Chondrocyte (in vitro differentiated cells): ENCODE measurements around the gene TRIM41. TPM values are rescaled to one million over a fixed set of nuclear protein-coding genes. Genes with fewer than 3 reads are reported as not detected.
"Not testable (repeated sequence)": the region's sequence is repeated elsewhere in the genome, so short reads cannot be mapped to it uniquely, and the experiment has no call there.

Experiments
- DNase-seq: peaks from one replicate; pipeline ENCODE4 v3.0.0; 2021; ENCODE audit warnings: mixed read lengths, low spot score
- H3K27ac Mint-ChIP-seq: one replicate; pipeline ENCODE4 v1.8.0; 2021; ENCODE audit warnings: mild to moderate bottlenecking, moderate library complexity, mixed read lengths; ENCODE audit not compliant: unreplicated experiment
- H3K27me3 Mint-ChIP-seq: 2 replicates; pipeline ENCODE4 v1.8.0; 2021; ENCODE audit warnings: low read depth, mixed read lengths
- H3K36me3 Mint-ChIP-seq: 2 replicates; pipeline ENCODE4 v1.8.0; 2021; ENCODE audit warnings: low read depth, mixed read lengths
- H3K4me1 Mint-ChIP-seq: 2 replicates; pipeline ENCODE4 v1.8.0; 2021; ENCODE audit warnings: low read depth, mild to moderate bottlenecking, mixed read lengths
- H3K4me3 Mint-ChIP-seq: one replicate; pipeline ENCODE4 v1.8.0; 2021; ENCODE audit warnings: mild to moderate bottlenecking, moderate library complexity, mixed read lengths; ENCODE audit not compliant: unreplicated experiment
- H3K9me3 Mint-ChIP-seq: 2 replicates; pipeline ENCODE4 v1.8.0; 2021; ENCODE audit warnings: low read depth, mixed read lengths
- total RNA-seq: library from RNA; stranded (reverse); gene quantifications from 3 replicates; pipeline ENCODE4 v1.2.1, GENCODE V29; 2021
- TF ChIP-seq, protein P1 (sequence below): fragments of 200-600 bp; sonication (generic); IDR thresholded peaks from 2 replicates; pipeline ENCODE4 v1.5.0; 2021; ENCODE audit warnings: antibody characterized with exemption, mild to moderate bottlenecking, moderate library complexity

The TRIM41 gene
- total RNA-seq, 1 donor from 2014 or later: 19.3 TPM

GRCh38 chr5:181204826-181205760 is 18.0 kb upstream of the TRIM41 start, which contains the start of gene TRIM7:
Gene TRIM7, minus strand, starts transcription at chr5:181205196. Its CDS starts 86 bp downstream, at chr5:181205110.
- H3K4me3 Mint-ChIP-seq: peak within 1 kb of the TSS; percentile 85
- TF ChIP-seq, protein P1, sequence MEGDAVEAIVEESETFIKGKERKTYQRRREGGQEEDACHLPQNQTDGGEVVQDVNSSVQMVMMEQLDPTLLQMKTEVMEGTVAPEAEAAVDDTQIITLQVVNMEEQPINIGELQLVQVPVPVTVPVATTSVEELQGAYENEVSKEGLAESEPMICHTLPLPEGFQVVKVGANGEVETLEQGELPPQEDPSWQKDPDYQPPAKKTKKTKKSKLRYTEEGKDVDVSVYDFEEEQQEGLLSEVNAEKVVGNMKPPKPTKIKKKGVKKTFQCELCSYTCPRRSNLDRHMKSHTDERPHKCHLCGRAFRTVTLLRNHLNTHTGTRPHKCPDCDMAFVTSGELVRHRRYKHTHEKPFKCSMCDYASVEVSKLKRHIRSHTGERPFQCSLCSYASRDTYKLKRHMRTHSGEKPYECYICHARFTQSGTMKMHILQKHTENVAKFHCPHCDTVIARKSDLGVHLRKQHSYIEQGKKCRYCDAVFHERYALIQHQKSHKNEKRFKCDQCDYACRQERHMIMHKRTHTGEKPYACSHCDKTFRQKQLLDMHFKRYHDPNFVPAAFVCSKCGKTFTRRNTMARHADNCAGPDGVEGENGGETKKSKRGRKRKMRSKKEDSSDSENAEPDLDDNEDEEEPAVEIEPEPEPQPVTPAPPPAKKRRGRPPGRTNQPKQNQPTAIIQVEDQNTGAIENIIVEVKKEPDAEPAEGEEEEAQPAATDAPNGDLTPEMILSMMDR: peak; percentile 1
- peak within 1 kb of the TSS; percentile 94 for H3K27ac Mint-ChIP-seq
- no peaks in the 10 kb centered on the region for H3K9me3 Mint-ChIP-seq
- H3K4me1 Mint-ChIP-seq: peaks cover 26% of the 10 kb centered on the region
- no peak for DNase-seq
- no peaks in the 10 kb centered on the region for H3K27me3 Mint-ChIP-seq
- H3K36me3 Mint-ChIP-seq: no peaks in the 10 kb centered on the region

GRCh38 chr5:181205761-181206649 is 17.1 kb upstream of the TRIM41 start:
- Mint-ChIP-seq H3K36me3 (no peaks in the 10 kb centered on the region), H3K4me3 (peak overlapping the region; percentile 85), H3K4me1 (peaks cover 26% of the 10 kb centered on the region), H3K27me3 (no peaks in the 10 kb centered on the region), H3K9me3 (no peaks in the 10 kb centered on the region), H3K27ac (peak overlapping the region; percentile 94)
- DNase-seq: no peak
- TF ChIP-seq, protein P1: no peak

- Mint-ChIP-seq H3K9me3 (no peaks in the 10 kb centered on the region), H3K27me3 (no peaks in the 10 kb centered on the region), H3K4me3 (peak overlapping the region; percentile 85), H3K36me3 (no peaks in the 10 kb centered on the region), H3K4me1 (peaks cover 26% of the 10 kb centered on the region), H3K27ac (peak overlapping the region; percentile 94)
- TF ChIP-seq, protein P1: no peak
- DNase-seq: no peak
These were observed 15.7 kb upstream of the TRIM41 start for GRCh38 chr5:181207214-181207959.

GRCh38 chr5:181207960-181208253 is 15.2 kb upstream of the TRIM41 start:
- H3K4me1 Mint-ChIP-seq: peaks cover 26% of the 10 kb centered on the region
- H3K4me3 Mint-ChIP-seq: peak overlapping the region; percentile 85
- peak overlapping the region; percentile 94 for H3K27ac Mint-ChIP-seq
- TF ChIP-seq, protein P1: no peak
- no peaks in the 10 kb centered on the region for H3K36me3 Mint-ChIP-seq
- no peaks in the 10 kb centered on the region for H3K27me3 Mint-ChIP-seq
- H3K9me3 Mint-ChIP-seq: no peaks in the 10 kb centered on the region
- no peak for DNase-seq

GRCh38 chr5:181209006-181209405 is 14.1 kb upstream of the TRIM41 start:
- not testable (repeated sequence) for H3K27me3 Mint-ChIP-seq, H3K4me3 Mint-ChIP-seq, H3K36me3 Mint-ChIP-seq, H3K9me3 Mint-ChIP-seq, DNase-seq, H3K27ac Mint-ChIP-seq
- peaks cover 27% of the 10 kb centered on the region for H3K4me1 Mint-ChIP-seq

DNA sequence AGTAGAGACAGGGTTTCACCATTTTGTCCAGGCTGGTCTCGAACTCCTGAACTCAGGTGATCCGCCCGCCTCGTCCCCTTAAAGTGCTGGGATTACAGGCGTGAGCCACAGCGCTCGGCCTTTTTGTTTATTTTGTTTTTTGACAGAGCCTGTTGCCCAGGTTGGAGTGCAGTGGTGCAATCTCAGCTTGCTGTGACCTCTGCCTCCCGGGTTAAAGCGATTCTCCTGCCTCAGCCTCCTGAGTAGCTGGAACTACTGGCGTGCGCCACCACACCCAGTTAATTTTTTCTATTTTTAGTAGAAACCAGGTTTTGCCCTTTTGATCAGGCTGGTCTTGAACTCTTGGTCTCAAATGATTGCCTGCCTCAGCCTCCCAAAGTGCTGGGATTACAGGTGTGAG is 12.9 kb upstream of the TRIM41 start:
- H3K36me3 Mint-ChIP-seq, H3K27ac Mint-ChIP-seq, H3K4me3 Mint-ChIP-seq, DNase-seq, H3K9me3 Mint-ChIP-seq, H3K27me3 Mint-ChIP-seq: not testable (repeated sequence)
- H3K4me1 Mint-ChIP-seq: peaks cover 25% of the 10 kb centered on the region

DNA sequence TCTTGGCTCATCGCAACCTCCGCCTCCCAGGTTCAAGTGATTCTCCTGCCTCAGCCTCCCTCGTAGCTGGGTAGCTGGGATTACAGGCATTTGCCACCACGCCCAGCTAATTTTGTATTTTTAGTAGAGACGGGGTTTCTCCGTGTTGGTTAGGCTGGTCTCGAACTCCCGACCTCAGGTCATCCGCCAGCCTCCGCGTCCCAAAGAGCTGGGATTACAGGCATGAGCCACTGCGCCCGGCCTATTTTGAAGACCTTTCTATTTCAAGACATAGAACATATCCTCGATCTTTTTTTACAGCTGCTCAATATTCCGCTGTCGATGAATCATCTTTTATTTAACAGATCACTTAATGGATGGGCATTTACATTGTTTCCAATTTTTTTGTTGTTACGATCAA is 12.4 kb upstream of the TRIM41 start:
- not testable (repeated sequence) for H3K4me3 Mint-ChIP-seq, H3K27me3 Mint-ChIP-seq, H3K36me3 Mint-ChIP-seq, H3K9me3 Mint-ChIP-seq, DNase-seq, H3K27ac Mint-ChIP-seq
- peaks cover 22% of the 10 kb centered on the region for H3K4me1 Mint-ChIP-seq
